Heart left ventricle (tissue), 13 donors: ENCODE measurements around the gene LTBP4.

Experiments
- CTCF ChIP-seq, 12 donors: fragments of 200-600 bp; sonication (generic) in 4 of 12; IDR thresholded peaks; one replicate each; pipeline versions ENCODE4 v1.5.0 to v1.8.0; 2018 to 2022; ENCODE audit warnings: antibody characterized with exemption in 12 of 12, mild to moderate bottlenecking in 5 of 12
- POLR2A ChIP-seq, 2 donors: fragments of 450-650 bp; IDR thresholded peaks; one replicate each; pipeline ENCODE4 v1.6.1; 2017; ENCODE audit warnings: antibody characterized with exemption in 2 of 2, mild to moderate bottlenecking in 2 of 2, moderate library complexity in 2 of 2
- donor health status: ischemic (EF 13 %, LVEDD 7.1; RV severe dilation, severe dysfunction).
- donor health status: DM: no; HTN: yes; CAD: no.
- donor health status: DM: no; HTN: no; CAD: no.
- donor health status: ischemic (EF 25% LVEDD 6.9; RV normal size, moderate dysfunction).
- donor health status: ischemic (EF 25% LVEDD 5.7; RV mildly dilated, moderate dysfunction).
- donor health status: ischemic (EF 35%, LVEDD 5.7; RV mildly dilated, moderate dysfunction).
- donor health status: nonischemic (EF 11% LVEDD 7.7; RV severe dilation, severe dysfunction).
- donor health status: DM: yes; HTN: yes; CAD: no.
- donor health status: PGD.
- donor health status: ischemic (EF 29% LVEDD 5.4; RV normal size, mild dysfunction).
- donor health status: nonischemic (EF 23%, LVEDD 6.1; RV moderate dilation, normal function).

DNA sequence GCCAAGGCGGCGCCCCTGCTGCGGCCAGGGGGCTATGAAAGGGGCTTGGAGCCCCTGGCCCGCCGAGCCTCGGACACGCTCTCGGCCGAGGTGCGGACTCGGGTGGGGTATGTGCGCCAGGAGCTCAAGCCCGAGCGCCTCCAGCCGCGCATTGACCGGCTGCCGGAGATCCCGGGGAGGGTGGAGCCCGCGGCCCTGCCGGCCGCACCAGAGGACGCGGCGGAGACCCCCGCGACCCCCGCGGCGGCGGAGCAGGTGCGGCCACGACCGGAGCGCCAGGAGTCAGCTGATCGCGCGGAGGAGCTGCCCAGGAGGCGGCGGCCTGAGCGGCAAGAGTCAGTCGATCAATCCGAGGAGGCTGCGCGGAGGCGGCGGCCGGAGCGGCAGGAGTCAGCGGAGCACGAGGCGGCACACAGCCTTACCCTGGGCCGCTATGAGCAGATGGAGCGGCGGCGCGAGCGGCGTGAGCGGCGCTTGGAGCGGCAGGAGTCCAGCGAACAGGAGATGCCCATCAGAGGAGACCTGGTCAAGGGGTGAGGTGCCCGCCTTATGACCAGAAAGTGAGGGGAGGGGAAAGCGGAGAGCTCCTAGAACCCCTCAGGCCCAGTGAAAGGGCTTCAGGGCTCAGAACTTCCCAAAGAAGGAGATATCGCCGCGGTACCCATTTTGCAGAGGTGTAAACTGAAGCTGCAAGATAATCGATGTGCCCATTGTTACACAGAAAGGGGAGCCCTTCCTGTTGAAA, 33.2 kb upstream of the LTBP4 start:
- TF ChIP-seq CTCF (IDR thresholded peaks at IDR 0.05) = no peak
- TF ChIP-seq POLR2A (IDR thresholded peaks at IDR 0.05) = no peak
